Endothelial cell of umbilical vein (primary cell): ENCODE results near the gene CDH9.

ENCODE experiments used
- EZH2 ChIP-seq: IDR thresholded peaks from 2 replicates; pipeline ENCODE4 v1.6.1; 2012; ENCODE audit warnings: borderline replicate concordance, low read depth, mild to moderate bottlenecking, moderate library complexity, low read length, inconsistent platforms; ENCODE audit not compliant: severe bottlenecking
- POLR2A ChIP-seq: IDR thresholded peaks from 2 replicates; pipeline ENCODE4 v1.6.1; 2012; ENCODE audit warnings: low read depth, mild to moderate bottlenecking, control low read depth, low read length
- TF ChIP-seq, protein P1 (sequence below), 2 donors: IDR thresholded peaks; 1 replicate in 1 of 2; 2 replicates in 1 of 2; pipeline ENCODE4 v1.5.1; 2011; ENCODE audit warnings: low read length in 2 of 2, mild to moderate bottlenecking in 2 of 2, moderate library complexity in 2 of 2, control low read depth in 1 of 2, inconsistent platforms in 1 of 2, low read depth in 1 of 2; ENCODE audit not compliant: insufficient read depth in 1 of 2; ENCODE audit errors: extremely low read depth in 1 of 2

DNA sequence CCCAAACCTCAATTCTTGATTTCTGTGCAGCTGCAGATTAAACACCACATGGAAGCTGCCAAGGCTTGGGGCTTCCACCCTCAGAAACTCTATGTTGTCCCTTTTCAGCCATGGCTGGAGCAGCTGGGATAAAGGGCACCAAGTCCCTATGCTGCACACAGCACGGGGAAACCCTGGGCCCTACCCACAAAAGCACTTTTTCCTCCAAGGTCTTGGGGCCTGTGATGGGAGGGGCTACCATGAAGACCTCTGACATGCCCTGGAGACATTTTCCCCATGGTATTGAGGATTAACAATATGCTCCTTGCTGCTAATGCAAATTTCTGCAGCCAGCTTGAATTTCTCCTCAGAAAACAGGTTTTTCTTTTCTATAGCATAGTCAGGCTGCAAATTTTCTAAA lies 41.8 kb upstream of the CDH9 start:
- TF ChIP-seq, protein P1, sequence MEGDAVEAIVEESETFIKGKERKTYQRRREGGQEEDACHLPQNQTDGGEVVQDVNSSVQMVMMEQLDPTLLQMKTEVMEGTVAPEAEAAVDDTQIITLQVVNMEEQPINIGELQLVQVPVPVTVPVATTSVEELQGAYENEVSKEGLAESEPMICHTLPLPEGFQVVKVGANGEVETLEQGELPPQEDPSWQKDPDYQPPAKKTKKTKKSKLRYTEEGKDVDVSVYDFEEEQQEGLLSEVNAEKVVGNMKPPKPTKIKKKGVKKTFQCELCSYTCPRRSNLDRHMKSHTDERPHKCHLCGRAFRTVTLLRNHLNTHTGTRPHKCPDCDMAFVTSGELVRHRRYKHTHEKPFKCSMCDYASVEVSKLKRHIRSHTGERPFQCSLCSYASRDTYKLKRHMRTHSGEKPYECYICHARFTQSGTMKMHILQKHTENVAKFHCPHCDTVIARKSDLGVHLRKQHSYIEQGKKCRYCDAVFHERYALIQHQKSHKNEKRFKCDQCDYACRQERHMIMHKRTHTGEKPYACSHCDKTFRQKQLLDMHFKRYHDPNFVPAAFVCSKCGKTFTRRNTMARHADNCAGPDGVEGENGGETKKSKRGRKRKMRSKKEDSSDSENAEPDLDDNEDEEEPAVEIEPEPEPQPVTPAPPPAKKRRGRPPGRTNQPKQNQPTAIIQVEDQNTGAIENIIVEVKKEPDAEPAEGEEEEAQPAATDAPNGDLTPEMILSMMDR (IDR thresholded peaks at IDR 0.05; ENCODE audit: extremely low read depth in 1 of 2, insufficient read depth in 1 of 2, low read depth in 1 of 2, low read length in 2 of 2) = no peak
- no peak for TF ChIP-seq POLR2A
- no peak for TF ChIP-seq EZH2
